Psoas muscle (tissue), 8 donors: ENCODE data around the gene IFT88. TPM values are rescaled to one million over a fixed set of nuclear protein-coding genes. Genes with fewer than 3 reads are reported as not detected.

Source experiments
- ATAC-seq, 4 donors: fragments of 200-7000 bp; cut with Tn5 transposase; one replicate each; pipeline ENCODE4 v1.9.1; 2020; ENCODE audit warnings: moderate library complexity in 3 of 4, mild to moderate bottlenecking in 2 of 4
- DNase-seq, 2 donors: peaks; one replicate each; pipeline ENCODE4 v3.0.0-alpha.2; 2020
- H3K27ac ChIP-seq: fragments of 200-600 bp; one replicate; pipeline ENCODE4 v1.8.0; 2022
- H3K27me3 ChIP-seq, 3 donors: fragments of 200-600 bp in 1 of 3; one replicate each; pipeline versions ENCODE4 v1.6.1 to v1.8.0; 2013 to 2022; ENCODE audit warnings: low read length in 2 of 3, mild to moderate bottlenecking in 2 of 3, moderate library complexity in 1 of 3; ENCODE audit not compliant: insufficient read depth in 3 of 3
- H3K36me3 ChIP-seq, 2 donors: fragments of 200-600 bp in 1 of 2; one replicate each; pipeline versions ENCODE4 v1.6.1 to v1.8.0; 2013 to 2022; ENCODE audit warnings: low read depth in 1 of 2, mild to moderate bottlenecking in 1 of 2, moderate library complexity in 1 of 2; ENCODE audit not compliant: insufficient read depth in 1 of 2
- H3K4me1 ChIP-seq: fragments of 200-600 bp; one replicate; pipeline ENCODE4 v1.8.0; 2022
- H3K4me3 ChIP-seq: fragments of 200-600 bp; one replicate; pipeline ENCODE4 v1.8.0; 2022; ENCODE audit warnings: mild to moderate bottlenecking
- H3K9me3 ChIP-seq: fragments of 200-600 bp; one replicate; pipeline ENCODE4 v1.8.0; 2022
- CTCF ChIP-seq: fragments of 200-600 bp; IDR thresholded peaks from one replicate; pipeline ENCODE4 v1.8.0; 2022; ENCODE audit warnings: antibody characterized with exemption
- WGBS, 3 donors: extraction: QIAGEN DNeasy Blood & Tissue Kit; methylation state at CpG; one replicate each; pipeline versions ENCODE4 v1.1.6 to v1.1.7; 2013; 5-methylcytosine and 5-hydroxymethylcytosine counted together
- intact Hi-C, 2 donors: fragments of 100-400 bp; cut with DNase I; formaldehyde crosslinking; loops; one replicate each; pipeline versions ENCODE4 v1.11.0 to v1.14.2; 2022
- polyA plus RNA-seq, 3 donors: library from polyadenylated mRNA; stranded (reverse); fragments of 200-250 nt; gene quantifications; one replicate each; pipeline ENCODE4 v1.2.3, GENCODE V29; 2013
- total RNA-seq, 4 donors: library from RNA; stranded (reverse); fragmentation: NEBNext Ultra II Directional in 2 of 4; extraction: Animal tissue kit (Norgen Biotek cat#: 25700) in 2 of 4; gene quantifications; one replicate each; pipeline versions ENCODE4 v1.2.1 to v1.2.4, GENCODE V29; 2021 to 2023
- donor health status: healthy with polysubstance abuse.
- donor health status: DM: no; HTN: no; CAD: no; lungs with moderate emphysema.
- donor health status: Bipolar disorder and iron deficiency.
- donor health status: healthy.
- donor health status: DM: yes; HTN: yes; CAD: no.
- donor health status: DM: no; HTN: no; CAD: no.
- donor health status: DM: no; HTN: no; CAD: no.
- donor health status: DM: yes; HTN: yes; CAD: no.

IFT88 gene
- total and polyA plus RNA-seq, 7 donors, result 3.9 to 9.8 (median 4.6) TPM

- Histone ChIP-seq H3K4me1 (no peaks in the 10 kb centered on the region), H3K27me3 (no peaks in the 10 kb centered on the region), H3K36me3 (no peaks in the 10 kb centered on the region), H3K4me3 (no peak overlapping the region), H3K9me3 (peaks cover 8% of the 10 kb centered on the region), H3K27ac (no peak overlapping the region)
- TF ChIP-seq CTCF, result no peak
- intact Hi-C loops, result no loop called here
- 82 to 83% (median 82%) methylated on average over 10 of the region's 10 CpGs for WGBS, 3 donors
- no peak for ATAC-seq
- DNase-seq, result no peak
Measured at GRCh38 chr13:20534038-20534608, 32.8 kb upstream of the IFT88 start.

GRCh38 chr13:20536992-20537391, 30.0 kb upstream of the IFT88 start:
- DNase-seq (no peak), ATAC-seq (no peak)
- H3K36me3 ChIP-seq, result no peaks in the 10 kb centered on the region
- intact Hi-C loops, result no loop called here
- H3K27ac ChIP-seq, result no peak overlapping the region
- H3K27me3 ChIP-seq, result no peaks in the 10 kb centered on the region
- H3K4me3 ChIP-seq, result no peak overlapping the region
- no peaks in the 10 kb centered on the region for H3K4me1 ChIP-seq
- H3K9me3 ChIP-seq, result peaks cover 8% of the 10 kb centered on the region
- TF ChIP-seq CTCF, result no peak

- ATAC-seq, result no peak
- H3K27me3 ChIP-seq, result no peaks in the 10 kb centered on the region
- intact Hi-C loops, result no loop called here
Measured at GRCh38 chr13:20544201-20544923, 22.6 kb upstream of the IFT88 start.

GRCh38 chr13:20546556-20546955, 20.4 kb upstream of the IFT88 start:
- no peaks in the 10 kb centered on the region for H3K9me3 ChIP-seq
- no peak overlapping the region for H3K27ac ChIP-seq
- H3K4me3 ChIP-seq, result no peak overlapping the region
- intact Hi-C loops, result no loop called here
- H3K27me3 ChIP-seq, result no peaks in the 10 kb centered on the region
- no peaks in the 10 kb centered on the region for H3K4me1 ChIP-seq
- 78 to 85% (median 83%) methylated on average over 1 of the region's 1 CpG for WGBS, 3 donors
- TF ChIP-seq CTCF, result no peak
- no peaks in the 10 kb centered on the region for H3K36me3 ChIP-seq
- ATAC-seq (no peak), DNase-seq (no peak)

More at GRCh38 chr13:20544201-20544923, 22.6 kb upstream of the IFT88 start:
- no peak overlapping the region for H3K27ac ChIP-seq
- no peaks in the 10 kb centered on the region for H3K4me1 ChIP-seq
- TF ChIP-seq CTCF, result no peak
- no peak for DNase-seq
- H3K4me3 ChIP-seq, result no peak overlapping the region
- 75 to 78% (median 77%) methylated on average over 7 of the region's 7 CpGs for WGBS, 3 donors
- no peaks in the 10 kb centered on the region for H3K9me3 ChIP-seq
- H3K36me3 ChIP-seq, result no peaks in the 10 kb centered on the region
